AML-193 (cell line): ENCODE measurements around the gene FASTK.

Source experiments
- DNase-seq, 2 experiments: peaks; one replicate each; lab custom pipeline; 2025; lab: John Stamatoyannopoulos, UW

The FASTK gene, protein sequence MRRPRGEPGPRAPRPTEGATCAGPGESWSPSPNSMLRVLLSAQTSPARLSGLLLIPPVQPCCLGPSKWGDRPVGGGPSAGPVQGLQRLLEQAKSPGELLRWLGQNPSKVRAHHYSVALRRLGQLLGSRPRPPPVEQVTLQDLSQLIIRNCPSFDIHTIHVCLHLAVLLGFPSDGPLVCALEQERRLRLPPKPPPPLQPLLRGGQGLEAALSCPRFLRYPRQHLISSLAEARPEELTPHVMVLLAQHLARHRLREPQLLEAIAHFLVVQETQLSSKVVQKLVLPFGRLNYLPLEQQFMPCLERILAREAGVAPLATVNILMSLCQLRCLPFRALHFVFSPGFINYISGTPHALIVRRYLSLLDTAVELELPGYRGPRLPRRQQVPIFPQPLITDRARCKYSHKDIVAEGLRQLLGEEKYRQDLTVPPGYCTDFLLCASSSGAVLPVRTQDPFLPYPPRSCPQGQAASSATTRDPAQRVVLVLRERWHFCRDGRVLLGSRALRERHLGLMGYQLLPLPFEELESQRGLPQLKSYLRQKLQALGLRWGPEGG

DNA sequence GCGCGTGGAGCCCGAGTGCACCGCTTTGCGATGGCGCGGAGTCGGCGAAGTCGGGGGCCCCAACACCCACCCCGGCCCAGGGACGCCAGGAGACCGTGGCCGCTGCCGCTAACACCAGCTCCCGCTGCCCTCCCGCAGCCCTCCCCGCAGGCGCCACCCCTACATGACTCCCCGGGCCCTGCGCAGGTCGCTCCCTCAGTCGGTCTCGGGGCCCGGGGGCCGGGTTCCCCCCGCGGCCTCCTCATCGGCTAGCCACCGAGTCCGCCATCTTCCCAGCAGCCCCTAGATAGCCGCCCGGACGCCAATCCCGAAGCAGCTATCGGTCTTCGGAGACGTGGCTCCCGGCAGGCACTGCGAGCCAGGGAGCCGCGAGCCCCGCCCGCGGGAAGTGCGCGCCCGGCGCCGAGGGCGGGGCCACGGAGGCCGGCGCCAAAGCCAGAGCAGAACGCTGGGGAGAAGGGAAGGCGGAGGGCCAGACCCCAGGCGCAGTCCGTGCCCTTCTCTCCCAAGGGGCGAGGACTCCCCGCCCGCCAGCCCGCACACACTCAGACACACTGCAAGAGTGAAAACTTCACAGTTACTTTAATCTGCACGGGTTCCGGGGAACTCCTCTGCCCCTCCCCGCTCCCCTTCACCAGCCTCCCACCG is at the start of gene FASTK:
Gene FASTK, minus strand, starts transcription at position 288 of the 648 bp plus-strand sequence. Its CDS starts 43 bp downstream, at position 245.
- peak; percentile 71 to 73 for DNase-seq

GRCh38 chr7:151129960-151130591 is 49.5 kb upstream of the FASTK start:
- DNase-seq, result no peak

- no peak for DNase-seq
Observed at GRCh38 chr7:151129117-151129959, 48.7 kb upstream of the FASTK start.

DNA sequence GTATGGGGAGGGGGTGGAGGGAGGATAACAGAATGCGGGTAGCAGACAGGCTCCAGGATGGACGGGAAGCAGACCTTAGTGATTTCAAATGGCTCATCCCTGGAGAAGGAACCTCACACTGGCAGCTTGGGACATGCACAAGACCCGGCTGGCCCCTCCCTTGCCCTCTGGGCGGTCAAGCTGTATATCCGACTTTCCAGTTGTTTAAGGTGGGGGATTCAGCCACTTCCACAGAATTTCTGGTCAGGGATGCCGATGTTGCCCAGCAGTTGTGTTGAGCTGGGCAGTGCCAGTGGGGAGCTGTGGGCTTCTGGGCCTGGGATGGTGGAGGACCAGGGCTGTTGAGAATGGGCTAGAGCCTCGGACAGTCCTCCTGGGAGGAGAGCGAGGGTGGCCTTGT is 48.1 kb upstream of the FASTK start:
- no peak for DNase-seq

DNA sequence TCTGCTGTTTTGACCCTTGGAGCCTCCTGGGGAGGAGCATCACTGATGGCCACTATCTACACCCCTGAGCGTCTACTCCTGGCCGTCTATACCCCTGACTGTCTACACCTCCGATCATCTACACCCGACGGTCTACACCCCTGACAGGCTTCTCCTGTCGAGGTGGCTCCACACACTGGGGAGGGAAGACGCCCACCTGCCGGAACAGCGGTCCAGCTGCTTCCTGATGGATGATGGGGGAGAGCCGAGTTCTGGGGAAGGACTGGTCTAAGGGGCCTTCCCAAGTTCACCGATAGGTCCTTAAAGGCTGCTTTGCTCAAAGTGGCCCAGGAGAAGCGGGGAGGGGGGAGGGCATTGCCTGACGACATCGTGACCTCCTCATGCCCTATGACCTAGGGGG is 47.5 kb upstream of the FASTK start:
- no peak for DNase-seq

DNA sequence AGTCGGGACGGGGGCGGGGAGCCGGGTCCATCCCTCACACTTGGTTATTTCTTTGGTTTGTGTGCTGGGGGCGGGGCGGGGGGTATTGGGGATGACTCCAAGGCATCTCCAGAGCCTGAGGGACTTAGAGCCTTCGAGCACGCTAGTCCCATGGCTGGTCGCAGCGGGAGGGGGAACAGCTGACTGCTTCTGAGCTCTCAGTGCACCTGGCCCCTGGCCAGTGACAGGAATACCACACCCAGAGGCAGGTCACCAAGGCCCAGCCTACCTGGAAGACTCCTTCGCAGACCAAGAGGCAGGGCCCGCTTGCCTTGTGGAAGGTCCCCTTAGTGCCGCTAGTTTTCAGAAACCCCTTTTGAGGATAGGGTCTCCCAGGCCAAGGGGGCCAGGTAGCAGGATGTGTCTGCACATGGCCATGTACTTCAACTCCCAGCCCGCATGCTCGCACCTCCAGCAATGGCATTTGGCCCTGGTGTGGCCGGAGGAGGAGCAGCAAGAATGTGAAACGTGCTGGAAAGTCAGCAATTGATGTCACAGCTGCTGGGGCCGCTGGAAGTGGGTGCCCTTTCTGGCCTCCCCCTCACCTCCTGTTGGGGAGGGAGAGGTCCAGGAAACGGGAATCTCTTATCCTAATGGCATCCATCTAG is 46.0 kb upstream of the FASTK start:
- DNase-seq, result no peak

DNA sequence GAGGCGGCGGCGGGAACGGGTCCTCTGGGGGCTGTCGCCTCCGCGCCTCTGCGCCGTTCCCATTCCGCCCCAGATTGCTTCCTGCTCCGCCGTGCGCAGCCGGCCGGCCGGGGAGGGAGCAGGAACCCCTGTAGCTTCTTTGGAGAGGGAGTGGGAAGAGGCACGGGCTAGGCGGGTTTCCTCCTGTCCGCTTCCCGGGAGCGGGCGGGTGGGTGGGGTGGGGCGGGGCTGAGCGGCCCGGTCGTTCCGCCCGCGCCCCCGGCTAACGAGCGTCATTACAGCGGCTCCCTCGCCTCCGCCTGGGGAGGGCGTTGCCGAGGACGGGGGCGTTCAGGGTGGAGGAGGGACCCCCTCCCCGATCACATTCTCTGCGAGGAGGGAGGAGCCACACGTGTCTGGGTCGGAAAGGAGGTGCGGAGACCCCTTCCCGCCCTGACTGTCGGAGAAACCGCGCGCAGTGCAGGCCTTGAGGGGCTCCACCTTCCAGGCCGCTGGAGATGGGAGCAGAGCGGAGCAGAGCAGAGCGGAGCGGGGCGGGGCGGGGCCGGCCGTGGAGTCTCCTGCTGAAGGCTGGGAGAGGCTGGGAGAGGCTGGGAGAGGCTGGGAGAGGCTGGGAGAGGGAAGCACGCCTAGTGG is 45.4 kb upstream of the FASTK start:
- no peak for DNase-seq

DNA sequence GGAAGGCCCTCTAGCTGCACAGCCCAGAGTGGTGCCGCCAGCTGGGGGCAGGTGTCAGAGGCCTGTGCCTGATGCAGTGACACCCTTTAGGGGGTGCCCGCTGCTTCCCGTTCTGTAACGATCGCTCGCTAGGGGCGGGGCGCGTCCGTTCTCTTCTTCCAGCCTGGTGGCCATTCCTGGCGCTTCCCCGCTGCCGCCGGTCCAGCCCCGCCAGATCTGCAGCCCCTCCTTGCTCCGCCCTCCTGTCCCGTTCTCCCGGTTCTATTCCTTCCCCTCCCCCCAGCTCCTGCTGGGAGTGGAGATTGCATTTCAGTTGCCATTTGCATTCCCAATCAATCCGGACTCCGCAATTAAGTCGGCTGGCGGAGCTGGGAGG is 44.8 kb upstream of the FASTK start:
- no peak for DNase-seq

DNA sequence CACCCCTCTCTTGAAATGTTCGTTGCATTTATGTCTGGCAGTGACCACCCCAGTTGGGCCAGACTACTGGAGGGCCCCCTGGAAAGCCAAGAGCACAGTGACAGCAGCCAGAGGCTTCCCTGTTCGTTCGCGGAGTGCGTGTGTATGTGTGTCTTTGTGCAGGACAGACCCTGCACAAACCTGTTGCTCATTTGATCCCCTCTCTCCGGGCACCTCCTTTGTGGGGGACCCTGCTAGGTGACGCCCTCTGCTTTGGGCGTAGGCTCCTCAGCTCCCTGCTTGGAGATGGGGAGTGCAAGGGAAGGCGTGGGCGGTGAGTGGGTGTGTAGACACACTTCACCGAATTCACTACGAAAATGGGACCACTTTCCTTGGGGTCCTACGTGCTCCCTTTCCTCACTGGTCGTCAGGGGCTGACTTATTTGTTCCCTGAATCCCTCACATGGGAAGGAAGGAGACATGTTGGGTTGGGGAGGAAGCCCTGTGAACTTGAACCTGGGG is 44.3 kb upstream of the FASTK start:
- no peak for DNase-seq

DNA sequence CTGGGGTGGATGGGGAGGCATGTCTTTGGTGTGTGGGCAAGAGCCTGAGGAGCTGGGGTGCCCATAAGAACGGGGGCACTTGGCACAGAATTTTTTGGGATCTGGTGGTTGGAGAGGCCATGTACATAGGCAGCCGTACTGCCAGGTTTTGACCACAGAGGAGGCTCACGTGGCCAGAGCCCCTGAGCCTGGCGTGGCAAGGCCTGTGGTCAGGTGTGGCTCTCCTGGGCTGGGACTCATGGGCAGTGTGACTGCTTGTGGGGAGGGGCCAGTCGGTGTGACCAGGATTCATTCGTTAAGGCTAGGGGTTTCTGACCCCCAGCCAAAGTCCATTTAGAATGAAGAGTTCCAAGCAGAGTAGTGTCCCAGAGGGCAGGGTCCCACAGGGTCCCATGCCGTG is 43.9 kb upstream of the FASTK start:
- no peak for DNase-seq

GRCh38 chr7:151123822-151124464 is 43.3 kb upstream of the FASTK start:
- peak; percentile 41 to 48 for DNase-seq

DNA sequence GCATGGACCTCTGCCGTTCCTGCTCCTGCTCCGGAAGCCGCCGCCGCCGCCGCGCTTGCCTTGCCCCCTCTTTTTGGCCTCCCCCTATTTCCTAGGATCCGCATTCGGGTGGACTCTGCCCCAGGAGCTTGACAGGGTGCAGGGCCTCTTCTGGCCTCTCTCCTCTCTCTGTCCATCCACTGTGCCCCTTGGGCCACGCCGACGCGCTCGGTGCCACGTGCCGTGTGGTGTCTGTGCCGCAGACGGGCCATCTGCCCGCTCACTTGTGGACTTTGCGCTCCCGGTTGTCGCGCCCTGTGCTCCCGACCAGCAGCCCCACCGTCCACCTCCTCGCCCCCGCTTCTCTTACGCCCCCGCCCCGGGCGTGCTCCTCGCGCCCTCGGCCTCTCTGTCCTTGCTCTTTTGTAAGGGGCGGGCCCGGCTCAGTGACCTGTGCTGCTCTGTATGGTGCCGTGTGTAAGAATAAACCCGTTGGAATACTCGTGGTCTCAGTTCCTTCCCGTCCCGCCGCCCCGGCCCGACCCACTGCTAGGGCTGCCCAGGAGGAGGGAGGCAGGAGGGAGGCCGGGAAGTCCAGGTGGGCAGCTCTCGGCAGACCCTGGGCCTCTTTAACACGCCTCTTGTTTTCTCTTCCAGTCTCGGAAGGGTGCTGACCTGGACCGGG is 42.7 kb upstream of the FASTK start:
- DNase-seq, result no peak

GRCh38 chr7:151122796-151123157 is 42.2 kb upstream of the FASTK start:
- DNase-seq, result no peak

DNA sequence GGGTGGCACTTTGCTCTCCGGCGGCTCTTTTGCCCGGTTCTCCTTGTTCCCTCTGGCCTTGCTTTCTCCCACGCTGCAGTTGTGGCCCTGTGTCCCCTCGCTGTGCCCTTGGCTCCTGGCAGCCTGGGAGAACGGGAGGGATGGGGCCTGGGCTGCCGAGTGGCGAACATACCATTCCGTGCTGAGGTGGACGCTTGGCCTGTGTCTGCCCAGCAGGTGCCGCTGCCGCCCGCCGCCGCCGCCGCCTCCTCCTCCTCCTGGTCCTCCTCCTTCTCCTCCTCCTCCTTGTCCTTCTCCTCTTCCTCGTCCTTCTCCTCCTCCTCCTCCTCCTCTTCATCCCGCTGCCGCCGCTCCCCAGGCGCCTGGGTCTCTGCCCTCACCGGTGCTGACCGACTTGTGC is 41.7 kb upstream of the FASTK start:
- DNase-seq, result no peak

DNA sequence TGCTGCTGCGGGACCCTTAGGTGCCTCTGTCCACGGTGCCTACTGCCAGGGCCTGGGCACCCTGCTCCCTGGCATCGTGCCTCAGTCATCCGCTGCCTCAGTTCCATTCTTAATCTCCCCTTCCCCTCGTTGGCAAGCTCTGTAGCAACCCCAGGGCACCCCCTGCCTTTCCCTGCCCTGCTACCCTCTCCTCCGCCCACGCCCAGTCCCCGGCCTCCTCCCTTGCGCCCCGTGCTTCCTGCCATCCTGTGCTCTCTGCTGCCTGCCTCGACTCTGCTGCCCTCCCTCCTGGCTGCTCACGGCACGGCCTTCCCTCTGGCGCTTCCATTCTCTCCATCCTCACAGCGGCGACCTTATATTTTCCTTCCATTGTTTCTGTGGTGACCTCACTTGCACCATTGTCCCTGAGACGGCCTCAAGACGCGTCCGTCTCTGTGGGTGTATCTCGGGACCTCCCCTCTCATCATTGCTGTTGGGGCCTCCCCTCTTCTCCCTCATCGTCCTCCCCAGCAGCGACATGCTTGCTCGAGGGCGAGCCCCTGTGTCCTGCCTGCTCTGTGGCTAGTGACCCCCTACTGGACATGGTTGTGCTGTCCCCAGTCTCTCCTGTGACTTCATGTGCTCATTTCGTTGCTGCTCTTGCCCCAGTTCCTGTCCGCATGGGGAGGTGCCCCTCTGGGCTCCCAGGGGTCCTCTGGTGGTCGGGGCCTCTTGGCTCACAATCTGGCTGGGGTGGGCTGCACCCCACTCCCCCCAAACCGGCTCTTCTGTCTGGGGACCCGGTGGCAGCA is 41.0 kb upstream of the FASTK start:
- DNase-seq, result no peak

DNA sequence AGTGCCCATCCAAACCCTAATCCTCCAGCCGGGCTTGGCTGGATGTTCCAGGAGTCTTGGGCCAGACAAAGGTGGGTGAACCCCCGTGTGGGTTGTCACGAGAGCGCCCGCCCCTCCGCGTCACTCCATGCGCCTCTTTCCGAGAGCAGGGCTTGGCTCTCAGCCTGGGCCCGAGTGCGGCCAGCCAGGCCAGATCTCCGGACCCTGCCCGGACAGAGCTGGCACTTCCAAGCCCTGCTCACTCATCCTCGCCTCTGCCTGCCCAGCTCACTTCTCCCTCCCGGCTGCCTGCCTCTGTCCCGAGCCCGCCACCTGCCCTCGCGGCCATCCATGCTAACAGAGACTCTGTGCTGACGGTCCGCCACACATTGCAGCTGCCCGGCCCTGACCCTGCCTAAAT is 40.3 kb upstream of the FASTK start:
- no peak for DNase-seq

DNA sequence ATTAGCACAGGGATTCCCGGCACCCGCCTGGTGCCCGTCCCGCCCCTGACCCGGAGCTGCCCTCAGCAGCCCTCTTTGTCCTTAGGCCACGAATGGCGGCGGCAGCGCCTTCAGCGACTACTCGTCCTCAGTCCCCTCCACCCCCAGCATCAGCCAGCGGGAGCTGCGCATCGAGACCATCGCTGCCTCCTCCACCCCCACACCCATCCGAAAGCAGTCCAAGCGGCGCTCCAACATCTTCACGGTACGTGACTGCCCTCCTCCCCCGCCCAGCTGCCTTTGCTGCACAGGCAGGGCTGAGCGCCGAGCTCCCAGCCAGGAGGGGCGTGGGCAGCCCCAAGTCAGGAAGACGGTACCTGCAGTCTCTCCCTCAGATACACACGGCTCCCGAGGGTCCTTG is 39.3 kb upstream of the FASTK start:
- DNase-seq, result no peak

- DNase-seq, result no peak
Observed at GRCh38 chr7:151119055-151119415, 38.4 kb upstream of the FASTK start.
